Central memory CD8-positive, alpha-beta T cell (primary cell): ENCODE measurements around the gene MATN4.

Experiments used
- ATAC-seq: fragments of 150-1000 bp; cut with Tn5 transposase; replicated peaks from 2 replicates; pipeline ENCODE4 v1.10.0; 2022; ENCODE audit warnings: mild to moderate bottlenecking, moderate FRiP score, moderate number of reproducible peaks; ENCODE audit not compliant: poor library complexity, severe bottlenecking; ENCODE audit errors: extremely low read depth
- DNase-seq, 2 donors: peaks; one replicate each; pipeline ENCODE4 v3.0.0; 2021; ENCODE audit warnings: low spot score in 2 of 2
- H3K27ac Mint-ChIP-seq: one replicate; pipeline ENCODE4 v1.8.0; 2022; ENCODE audit warnings: low read depth, mild to moderate bottlenecking, moderate library complexity, mixed read lengths
- H3K27me3 Mint-ChIP-seq: one replicate; pipeline ENCODE4 v1.8.0; 2022; ENCODE audit warnings: mixed read lengths
- H3K36me3 Mint-ChIP-seq: one replicate; pipeline ENCODE4 v1.8.0; 2022; ENCODE audit warnings: mild to moderate bottlenecking, moderate library complexity, mixed read lengths; ENCODE audit not compliant: insufficient read depth
- H3K4me1 Mint-ChIP-seq: one replicate; pipeline ENCODE4 v1.8.0; 2022; ENCODE audit warnings: mixed read lengths
- H3K4me3 Mint-ChIP-seq: one replicate; pipeline ENCODE4 v1.8.0; 2022; ENCODE audit warnings: mild to moderate bottlenecking, moderate library complexity, mixed read lengths
- H3K9me3 Mint-ChIP-seq: one replicate; pipeline ENCODE4 v1.8.0; 2022; ENCODE audit warnings: mixed read lengths

Gene MATN4

GRCh38 chr20:45289942-45290676, 18.0 kb downstream of the MATN4 start:
- Mint-ChIP-seq H3K27ac (no peak overlapping the region), H3K4me1 (peaks cover 22% of the 10 kb centered on the region), H3K36me3 (no peaks in the 10 kb centered on the region), H3K4me3 (no peak overlapping the region), H3K9me3 (no peaks in the 10 kb centered on the region), H3K27me3 (peaks cover 38% of the 10 kb centered on the region)
- ATAC-seq: no peak
- no peak for DNase-seq

DNA sequence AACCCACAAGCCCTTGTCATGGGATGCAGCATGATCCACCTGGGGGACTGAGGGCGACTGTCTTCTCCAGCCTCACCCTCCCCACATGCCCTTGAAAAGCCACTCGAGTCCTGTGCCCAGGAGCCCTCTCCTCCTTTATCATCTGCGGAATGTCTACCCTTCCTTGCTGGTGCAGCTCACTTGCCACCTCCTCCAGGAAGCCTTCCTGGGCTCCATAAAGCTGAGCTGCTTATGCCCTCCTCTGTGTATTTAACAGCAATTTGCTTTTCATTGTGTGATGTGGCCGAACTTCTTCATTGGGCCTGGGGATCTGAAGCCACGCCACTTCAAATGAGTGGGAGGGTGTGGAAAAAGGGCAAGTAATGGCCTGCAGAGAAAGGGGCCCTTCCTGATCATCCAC, 19.2 kb downstream of the MATN4 start:
- no peak overlapping the region for H3K27ac Mint-ChIP-seq
- no peaks in the 10 kb centered on the region for H3K9me3 Mint-ChIP-seq
- peaks cover 40% of the 10 kb centered on the region for H3K27me3 Mint-ChIP-seq
- ATAC-seq: no peak
- H3K36me3 Mint-ChIP-seq: no peaks in the 10 kb centered on the region
- no peak overlapping the region for H3K4me3 Mint-ChIP-seq
- peaks cover 19% of the 10 kb centered on the region for H3K4me1 Mint-ChIP-seq
- DNase-seq: no peak

DNA sequence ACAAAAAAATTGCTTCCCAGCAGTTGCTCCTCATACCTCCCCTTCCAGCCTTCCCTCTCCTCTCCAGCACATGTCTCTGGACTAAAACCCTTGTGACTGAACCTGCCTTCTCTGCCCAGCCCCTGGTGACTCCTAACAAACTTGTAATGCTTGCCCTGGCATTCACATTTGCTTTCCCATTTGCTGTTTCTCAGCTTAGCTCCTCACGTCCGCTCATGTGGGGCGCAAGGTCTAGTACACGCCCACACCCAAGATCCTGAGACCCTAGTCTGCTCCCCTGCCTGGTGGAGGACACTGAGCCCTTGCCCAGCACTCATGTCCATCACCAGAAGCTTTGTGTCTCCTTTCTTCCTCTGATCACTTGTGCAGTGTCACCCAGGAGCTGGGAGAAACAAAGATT, 19.7 kb downstream of the MATN4 start:
- Mint-ChIP-seq H3K36me3 (no peaks in the 10 kb centered on the region), H3K4me3 (no peak overlapping the region), H3K9me3 (no peaks in the 10 kb centered on the region), H3K27me3 (peaks cover 40% of the 10 kb centered on the region), H3K4me1 (peaks cover 14% of the 10 kb centered on the region), H3K27ac (no peak overlapping the region)
- ATAC-seq (no peak), DNase-seq (no peak)

- Mint-ChIP-seq H3K36me3 (no peaks in the 10 kb centered on the region), H3K27ac (no peak overlapping the region), H3K4me1 (no peaks in the 10 kb centered on the region), H3K4me3 (no peak overlapping the region), H3K9me3 (no peaks in the 10 kb centered on the region), H3K27me3 (peaks cover 34% of the 10 kb centered on the region)
- no peak for ATAC-seq
- no peak for DNase-seq
Observed at GRCh38 chr20:45283551-45284057, 24.5 kb downstream of the MATN4 start.

DNA sequence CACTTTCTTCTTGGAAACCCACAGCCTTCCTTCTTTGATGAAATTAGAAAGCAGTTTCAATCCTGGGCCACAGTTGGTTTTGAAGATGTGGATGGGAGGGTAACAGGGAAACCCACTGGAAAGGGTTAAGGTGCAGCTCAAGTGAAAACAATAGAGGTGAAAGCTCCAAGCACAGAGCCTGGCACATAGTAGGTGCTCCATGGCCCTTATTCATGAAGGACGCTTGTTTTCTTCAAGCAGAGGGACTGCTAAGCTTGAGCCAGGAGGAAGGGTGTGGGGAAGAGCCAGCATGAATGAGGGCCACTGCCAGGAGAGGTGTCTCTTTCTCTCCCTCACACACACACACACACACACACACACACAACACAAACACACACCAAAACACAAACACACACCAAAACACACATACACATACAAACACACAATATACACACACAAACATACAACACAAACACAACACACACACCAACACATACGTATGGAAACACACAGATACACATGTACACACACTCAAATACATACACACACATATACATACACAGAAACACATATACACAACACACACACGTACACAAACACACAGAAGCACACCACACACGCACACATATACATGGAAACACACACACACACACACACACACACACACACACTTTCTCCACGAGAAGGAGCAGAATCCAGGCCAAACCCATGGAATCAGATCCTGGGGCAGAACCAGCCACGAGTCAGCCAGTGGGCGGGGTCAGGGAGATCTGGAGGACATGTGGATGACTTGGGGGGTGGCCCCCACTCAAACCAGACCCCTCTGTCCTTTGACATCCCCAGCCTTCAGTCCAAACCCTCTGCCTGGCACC, 25.2 kb downstream of the MATN4 start:
- Mint-ChIP-seq H3K9me3 (no peaks in the 10 kb centered on the region), H3K4me3 (no peak overlapping the region), H3K36me3 (no peaks in the 10 kb centered on the region), H3K4me1 (no peaks in the 10 kb centered on the region), H3K27ac (no peak overlapping the region), H3K27me3 (peaks cover 40% of the 10 kb centered on the region)
- ATAC-seq: no peak
- no peak for DNase-seq

DNA sequence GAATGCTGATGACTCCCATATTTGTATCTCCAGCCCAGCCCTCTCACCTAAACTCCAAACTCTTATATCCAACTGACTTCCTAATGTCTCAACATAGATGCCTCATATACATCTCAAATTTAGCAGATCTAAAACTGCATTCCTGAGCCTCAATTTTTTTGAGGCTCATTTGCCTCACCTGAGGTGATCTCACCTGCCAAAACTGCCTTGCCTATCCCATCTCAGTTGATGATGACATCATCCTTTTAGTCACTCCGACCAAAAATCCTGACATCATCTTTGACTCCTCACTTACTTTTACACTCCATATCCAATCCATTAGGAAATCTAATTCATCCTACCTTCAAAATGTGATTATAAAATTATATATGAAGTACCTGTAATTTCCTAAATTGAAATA, 28.1 kb downstream of the MATN4 start:
- no peak overlapping the region for H3K4me3 Mint-ChIP-seq
- H3K4me1 Mint-ChIP-seq: no peaks in the 10 kb centered on the region
- no peaks in the 10 kb centered on the region for H3K36me3 Mint-ChIP-seq
- no peak overlapping the region for H3K27ac Mint-ChIP-seq
- DNase-seq: no peak
- ATAC-seq: no peak
- H3K9me3 Mint-ChIP-seq: no peaks in the 10 kb centered on the region
- H3K27me3 Mint-ChIP-seq: peaks cover 40% of the 10 kb centered on the region

GRCh38 chr20:45275338-45275737, 32.8 kb downstream of the MATN4 start:
- H3K4me3 Mint-ChIP-seq: no peak overlapping the region
- H3K27me3 Mint-ChIP-seq: peaks cover 66% of the 10 kb centered on the region
- no peak overlapping the region for H3K27ac Mint-ChIP-seq
- H3K36me3 Mint-ChIP-seq: no peaks in the 10 kb centered on the region
- no peaks in the 10 kb centered on the region for H3K4me1 Mint-ChIP-seq
- DNase-seq (no peak), ATAC-seq (no peak)
- H3K9me3 Mint-ChIP-seq: no peaks in the 10 kb centered on the region

GRCh38 chr20:45269754-45270270, 38.3 kb downstream of the MATN4 start:
- no peak for ATAC-seq
- Mint-ChIP-seq H3K4me1 (no peaks in the 10 kb centered on the region), H3K27ac (no peak overlapping the region), H3K27me3 (peaks cover 76% of the 10 kb centered on the region), H3K9me3 (no peaks in the 10 kb centered on the region), H3K4me3 (no peak overlapping the region), H3K36me3 (no peaks in the 10 kb centered on the region)
- no peak for DNase-seq

- Mint-ChIP-seq H3K9me3 (no peaks in the 10 kb centered on the region), H3K27ac (no peak overlapping the region), H3K27me3 (peaks cover 71% of the 10 kb centered on the region), H3K4me3 (no peak overlapping the region), H3K4me1 (no peaks in the 10 kb centered on the region), H3K36me3 (no peaks in the 10 kb centered on the region)
- ATAC-seq (no peak), DNase-seq (no peak)
Observed at GRCh38 chr20:45269056-45269455, 39.0 kb downstream of the MATN4 start.

DNA sequence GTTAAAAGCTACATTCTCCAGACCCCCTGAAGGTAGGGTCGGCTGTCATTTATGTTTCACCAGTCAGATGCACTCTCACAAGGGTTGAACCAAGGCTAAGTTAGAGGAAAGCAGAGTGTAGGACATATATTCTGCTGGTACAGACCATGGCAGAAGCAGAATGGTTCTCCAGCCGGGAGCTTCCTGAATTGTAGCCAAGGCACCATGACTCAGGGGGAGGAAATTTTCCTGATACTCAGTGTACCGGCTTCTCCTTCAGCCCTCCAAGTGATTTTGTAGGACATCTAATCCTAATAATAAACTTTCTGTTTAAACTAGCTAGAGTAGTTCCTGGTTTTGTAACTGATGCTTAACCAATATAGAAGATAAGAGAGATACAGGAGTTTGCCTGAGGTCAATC, 39.6 kb downstream of the MATN4 start:
- Mint-ChIP-seq H3K27ac (no peak overlapping the region), H3K9me3 (no peaks in the 10 kb centered on the region), H3K4me3 (no peak overlapping the region), H3K4me1 (no peaks in the 10 kb centered on the region), H3K27me3 (peaks cover 66% of the 10 kb centered on the region), H3K36me3 (no peaks in the 10 kb centered on the region)
- no peak for ATAC-seq
- no peak for DNase-seq

DNA sequence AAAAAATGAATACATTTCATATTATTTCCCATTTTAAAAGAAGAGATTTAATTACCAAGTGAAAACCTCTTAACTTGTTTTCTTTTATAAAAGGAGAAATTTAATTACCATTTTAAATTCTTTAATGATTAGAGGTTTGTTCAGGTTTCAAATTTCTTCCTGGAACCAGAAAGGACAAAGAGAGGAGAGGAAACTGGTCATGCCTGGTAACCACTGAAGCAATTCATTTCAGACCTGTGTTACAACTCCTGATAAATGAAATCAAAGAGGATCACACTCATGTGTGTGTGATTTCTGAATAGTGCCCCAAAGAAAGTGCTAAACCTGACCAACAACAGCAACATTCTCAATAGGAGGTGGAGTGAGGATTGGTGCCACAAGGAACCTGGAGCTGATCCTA, 41.1 kb downstream of the MATN4 start:
- Mint-ChIP-seq H3K27me3 (peaks cover 63% of the 10 kb centered on the region), H3K4me3 (no peak overlapping the region), H3K9me3 (no peaks in the 10 kb centered on the region), H3K27ac (no peak overlapping the region), H3K36me3 (no peaks in the 10 kb centered on the region), H3K4me1 (no peaks in the 10 kb centered on the region)
- no peak for ATAC-seq
- DNase-seq: no peak

DNA sequence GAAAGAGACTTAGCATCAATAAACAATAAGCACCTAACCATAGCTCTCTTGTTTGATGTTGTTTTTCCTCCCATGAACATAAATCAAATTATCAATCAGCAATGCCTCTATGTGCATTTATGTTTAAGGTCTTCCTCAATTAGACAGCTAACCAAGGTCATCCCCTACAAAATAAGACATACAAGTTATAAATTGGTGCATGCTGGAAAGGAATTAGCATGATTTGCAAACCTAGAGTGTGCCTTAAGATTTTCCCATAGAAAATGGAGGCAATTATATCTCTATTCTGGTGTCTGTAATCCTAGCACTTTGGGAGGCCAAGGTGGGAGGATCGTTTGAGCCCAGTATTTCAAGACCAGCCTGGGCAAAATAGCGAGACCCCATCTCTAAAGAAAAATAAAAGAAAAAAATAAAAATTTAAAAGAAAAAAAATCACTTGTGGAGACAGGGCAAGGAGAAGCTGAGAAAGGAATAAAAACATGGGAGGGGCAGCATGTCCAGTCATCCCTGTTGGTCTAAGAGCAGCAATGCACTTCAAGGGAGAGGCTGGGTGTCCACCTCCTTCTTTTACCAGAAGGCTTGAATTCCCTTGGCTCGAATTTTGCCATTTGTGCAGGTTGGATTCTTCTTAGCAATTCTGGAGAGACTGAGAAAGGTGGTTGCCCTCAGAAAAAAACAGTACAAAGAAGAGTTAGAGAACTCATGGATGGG, 44.4 kb downstream of the MATN4 start:
- no peaks in the 10 kb centered on the region for H3K4me1 Mint-ChIP-seq
- H3K27me3 Mint-ChIP-seq: peaks cover 52% of the 10 kb centered on the region
- H3K4me3 Mint-ChIP-seq: no peak overlapping the region
- no peaks in the 10 kb centered on the region for H3K36me3 Mint-ChIP-seq
- no peak for DNase-seq
- no peak for ATAC-seq
- no peak overlapping the region for H3K27ac Mint-ChIP-seq
- no peaks in the 10 kb centered on the region for H3K9me3 Mint-ChIP-seq
